ENCODE measurements around the gene VIT. TPM values are rescaled to one million over a fixed set of nuclear protein-coding genes. Genes with fewer than 3 reads are reported as not detected.

Gene VIT
- total RNA-seq, 1 donor from 2014 or later = not detected

DNA sequence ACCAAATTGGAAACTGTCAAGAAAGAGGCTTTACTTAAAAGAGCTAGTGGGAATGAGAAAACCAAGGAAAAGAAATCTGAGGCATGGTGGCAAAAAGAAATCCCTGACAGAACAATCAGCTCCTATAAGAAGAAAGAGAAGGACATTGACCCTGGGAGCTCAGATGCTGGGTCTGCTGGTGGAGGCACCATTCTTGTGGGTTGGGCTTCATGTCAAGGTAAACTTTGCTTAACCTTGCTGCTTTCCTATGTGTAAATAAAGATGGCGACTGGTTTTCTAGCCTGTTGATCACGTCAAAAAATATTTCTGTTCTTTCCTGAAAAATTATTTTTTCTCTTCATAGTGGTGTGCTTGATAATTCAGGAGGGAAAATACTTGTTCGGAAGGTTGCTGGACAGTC is 58.1 kb downstream of the VIT start:
- no peak for DNase-seq (ENCODE audit: low spot score)
- ATAC-seq = no peak

DNA sequence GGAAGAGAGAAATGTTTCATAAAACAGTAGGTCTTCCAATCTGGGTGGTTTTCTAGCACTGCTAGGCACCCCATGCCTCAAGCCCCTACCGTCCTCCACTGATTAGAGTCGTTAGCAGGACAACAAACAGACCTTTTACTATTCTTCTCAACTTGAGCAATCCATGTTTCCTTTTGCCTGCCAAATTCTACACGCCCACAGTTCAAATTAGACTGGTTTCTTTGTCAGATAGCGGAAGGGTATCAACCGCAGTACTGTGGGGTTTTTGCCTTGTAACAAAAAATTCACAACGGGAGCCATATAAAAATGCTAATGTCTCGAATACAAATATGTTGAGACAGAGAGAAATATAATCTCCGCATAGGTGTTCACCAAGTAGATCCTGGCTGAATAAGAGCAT is 59.9 kb downstream of the VIT start:
- ATAC-seq (no peak), DNase-seq (ENCODE audit: low spot score) (no peak)

DNA sequence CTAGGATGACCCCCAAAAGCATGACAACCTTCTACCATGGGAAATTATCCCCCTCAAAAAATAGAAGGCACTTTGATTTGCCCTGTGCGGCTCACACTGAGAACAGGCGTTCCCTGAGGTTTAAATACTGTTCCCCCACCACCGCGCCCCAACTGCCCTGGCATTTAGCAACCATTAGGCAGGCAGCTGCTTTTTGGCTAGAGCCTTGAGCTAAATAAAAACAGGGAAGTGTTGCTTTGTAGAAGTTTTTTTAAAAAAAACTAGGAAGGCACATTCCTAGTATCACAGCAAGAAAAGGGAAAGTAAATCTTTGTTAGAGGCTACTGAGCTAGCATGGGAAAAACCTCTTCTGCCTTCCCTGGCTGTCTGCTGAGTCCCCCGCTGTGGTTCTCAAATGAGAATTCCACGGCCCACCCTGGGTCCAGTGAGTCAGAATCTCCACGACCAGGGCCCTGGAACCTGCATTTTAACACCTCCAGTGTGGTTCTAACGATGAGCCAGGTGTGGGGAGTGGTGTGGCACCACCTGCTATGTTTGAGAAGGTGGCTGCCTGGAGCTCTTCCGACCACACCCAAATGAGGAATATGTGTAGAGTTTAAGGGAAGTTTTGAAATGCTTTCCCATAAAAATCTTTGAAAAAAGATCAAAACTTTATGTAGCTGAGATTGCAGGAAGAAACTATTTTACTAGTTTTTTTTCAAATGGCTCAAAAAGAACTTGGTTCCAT is 66.4 kb downstream of the VIT start:
- ATAC-seq (no peak), DNase-seq (ENCODE audit: low spot score) (no peak)

DNA sequence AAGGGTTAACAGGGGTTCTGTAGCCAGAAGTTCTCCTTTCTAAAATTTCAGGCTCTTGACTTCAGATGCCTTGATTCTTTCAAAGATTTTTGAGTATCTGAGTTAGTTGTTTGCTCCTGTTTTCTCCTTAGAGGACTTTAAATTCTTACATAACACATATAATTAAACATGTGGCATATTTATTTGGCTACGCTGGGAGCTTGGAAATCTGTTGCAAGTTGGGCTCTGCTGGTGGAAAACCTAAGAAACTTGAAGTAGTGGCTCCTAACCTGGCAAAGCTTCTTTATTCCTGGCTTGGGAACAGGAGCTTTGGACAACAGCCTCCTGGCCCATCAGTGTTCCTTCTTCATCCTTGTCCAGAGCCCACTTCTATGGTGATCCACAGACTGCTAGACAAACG is 72.6 kb downstream of the VIT start:
- no peak for ATAC-seq
- DNase-seq (ENCODE audit: low spot score) = no peak

DNA sequence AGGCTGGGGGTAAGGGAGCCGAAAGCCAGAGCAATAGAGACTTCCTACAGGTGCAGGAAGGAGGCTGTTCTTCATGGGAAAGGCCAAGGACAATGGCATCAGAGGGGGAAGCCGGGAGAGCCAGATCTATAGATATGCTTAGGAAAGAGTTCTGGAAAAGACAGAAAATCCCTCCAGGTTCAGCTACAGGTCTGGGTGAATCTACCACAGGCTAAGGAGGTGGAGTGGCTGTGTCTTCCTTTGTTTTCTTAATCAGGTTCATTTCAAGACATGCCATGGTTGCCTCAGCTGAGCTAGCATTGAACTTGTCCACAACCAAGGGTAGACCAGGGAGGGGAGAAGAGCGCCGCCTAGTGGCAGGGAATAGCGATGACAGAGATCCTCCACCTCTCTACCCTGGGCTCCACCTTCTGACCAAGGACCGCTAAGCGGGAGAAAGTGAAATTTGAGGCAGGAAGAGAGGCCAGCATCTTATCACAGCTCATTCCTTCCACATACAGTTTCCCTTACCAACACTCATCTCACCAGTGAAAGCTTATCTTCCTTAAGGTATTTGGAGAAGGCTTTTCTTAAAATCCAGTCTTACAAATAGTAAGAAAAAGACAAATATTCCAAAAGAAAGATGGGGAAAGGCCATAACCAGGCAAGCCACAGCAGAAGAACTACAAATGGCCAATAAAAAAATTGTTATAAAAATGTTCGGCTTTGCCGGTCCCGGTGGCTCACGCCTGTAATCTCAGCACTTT is 74.2 kb downstream of the VIT start:
- ATAC-seq = peak; percentile 57
- DNase-seq (ENCODE audit: low spot score) = no peak

DNA sequence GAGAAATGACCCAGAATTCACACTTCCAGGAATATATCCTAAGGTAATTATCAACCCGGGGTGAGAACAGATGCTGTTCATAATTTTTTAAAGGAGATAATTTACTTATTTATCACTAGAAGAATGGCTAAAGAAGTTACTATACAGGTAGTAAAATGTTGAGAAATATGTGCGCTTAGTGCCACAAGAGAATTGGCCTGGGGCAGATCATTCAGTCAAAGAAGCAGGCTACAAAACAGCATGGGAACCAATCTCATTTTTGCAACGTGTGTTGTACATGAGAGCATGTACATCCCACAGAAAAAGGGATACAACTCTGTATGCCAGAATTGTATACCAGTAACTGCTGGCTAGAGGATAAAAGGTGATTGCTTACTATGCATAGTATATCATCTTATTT is 75.2 kb downstream of the VIT start:
- ATAC-seq (no peak), DNase-seq (ENCODE audit: low spot score) (no peak)

DNA sequence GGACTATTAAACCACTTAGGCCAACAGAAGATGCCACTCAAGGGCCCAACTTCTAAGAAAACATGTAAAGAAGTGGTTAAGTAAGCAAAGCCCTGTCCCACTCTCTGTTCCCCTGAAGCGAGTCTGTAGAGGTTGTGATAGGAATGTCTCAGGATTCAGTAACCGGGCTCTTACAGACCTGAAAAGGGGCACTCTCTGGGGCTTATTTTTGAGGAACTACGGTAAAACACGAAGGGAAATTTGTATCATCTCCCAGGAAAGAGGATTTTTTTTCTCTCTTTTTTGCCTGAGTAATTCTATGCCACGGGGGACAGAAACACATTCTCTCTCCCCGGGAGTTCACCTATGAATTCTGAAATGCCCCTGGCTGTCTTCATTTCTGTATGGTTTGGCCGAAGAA is 77.4 kb downstream of the VIT start:
- DNase-seq (ENCODE audit: low spot score) (no peak), ATAC-seq (no peak)

DNA sequence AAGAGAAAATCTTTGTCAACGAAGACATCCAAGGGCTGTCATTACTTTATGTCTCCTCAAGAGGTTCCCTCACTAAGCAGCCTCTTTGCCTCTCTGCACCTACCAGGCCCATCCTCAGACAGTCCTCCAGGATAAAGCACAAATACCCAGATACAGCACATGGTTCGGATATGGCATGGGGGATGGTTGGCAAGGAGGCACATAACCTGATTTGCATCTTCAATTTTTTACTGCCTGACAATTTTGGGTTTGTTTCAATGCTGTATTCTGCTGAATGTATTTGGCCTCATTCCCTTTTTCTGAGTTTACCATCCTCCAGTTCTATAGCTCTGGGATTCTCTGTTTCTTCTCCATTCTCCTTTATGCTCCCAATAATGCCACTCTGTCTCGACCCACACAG is 78.8 kb downstream of the VIT start:
- DNase-seq (ENCODE audit: low spot score) = no peak
- ATAC-seq = no peak

DNA sequence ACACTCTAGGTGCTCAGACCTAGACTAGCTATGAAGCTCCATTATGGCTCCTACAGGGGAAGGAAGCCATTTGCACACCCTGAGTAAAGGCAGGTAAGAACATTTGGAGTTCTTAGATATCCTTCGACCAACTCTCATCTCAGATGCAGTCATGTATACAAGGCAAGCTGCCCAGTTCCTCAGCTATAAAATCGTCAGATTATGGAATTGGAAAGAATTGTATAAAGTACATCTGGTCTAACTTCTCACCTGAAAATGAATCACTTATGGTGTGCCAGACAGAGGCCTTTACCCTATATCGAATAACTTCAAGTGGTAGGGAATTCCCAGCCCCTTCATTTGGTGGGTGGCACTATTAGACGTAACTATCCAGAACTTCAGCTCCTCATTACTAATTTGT is 79.3 kb downstream of the VIT start:
- ATAC-seq = no peak

DNA sequence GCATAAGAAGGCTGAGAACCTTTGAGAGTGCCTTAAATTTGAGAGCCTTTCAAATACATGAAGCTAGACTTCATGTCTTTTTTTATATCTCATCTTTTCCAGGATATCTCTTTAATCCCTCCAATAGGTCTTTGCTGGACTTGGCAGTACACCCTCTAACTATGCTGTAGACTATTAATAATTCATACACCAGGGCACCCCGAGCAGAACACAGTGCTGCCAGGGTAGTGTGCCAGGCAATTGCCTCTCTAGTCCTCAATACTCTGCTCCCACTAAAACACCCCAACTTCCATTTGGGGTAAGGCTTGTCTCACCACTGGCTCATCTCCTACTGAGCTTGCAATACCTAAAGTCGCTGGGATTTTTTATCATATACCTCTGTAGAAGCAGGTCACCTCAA is 80.8 kb downstream of the VIT start:
- ATAC-seq (no peak), DNase-seq (ENCODE audit: low spot score) (no peak)

More for the DNA sequence above, 79.3 kb downstream of the VIT start:
- no peak for DNase-seq (ENCODE audit: low spot score)

DNA sequence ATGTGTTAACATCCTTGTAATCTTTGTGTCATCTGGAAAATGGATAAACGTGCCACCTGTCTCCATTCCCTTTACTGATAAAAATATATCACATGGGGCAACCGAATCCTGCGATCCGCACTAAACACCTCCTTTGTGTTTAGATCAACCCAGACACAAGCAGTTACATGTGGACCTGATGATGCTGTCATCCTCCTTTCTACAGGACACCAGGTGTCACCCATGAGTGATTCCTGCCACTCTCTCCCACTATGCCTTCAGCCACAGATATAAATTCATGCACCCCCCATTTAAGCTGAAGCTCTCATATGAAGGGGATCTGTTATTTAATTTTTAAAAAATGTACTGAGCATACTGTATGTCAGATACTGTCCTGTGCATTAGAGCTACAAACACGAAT is 81.3 kb downstream of the VIT start:
- ATAC-seq (peak; percentile 39), DNase-seq (ENCODE audit: low spot score) (no peak)

DNA sequence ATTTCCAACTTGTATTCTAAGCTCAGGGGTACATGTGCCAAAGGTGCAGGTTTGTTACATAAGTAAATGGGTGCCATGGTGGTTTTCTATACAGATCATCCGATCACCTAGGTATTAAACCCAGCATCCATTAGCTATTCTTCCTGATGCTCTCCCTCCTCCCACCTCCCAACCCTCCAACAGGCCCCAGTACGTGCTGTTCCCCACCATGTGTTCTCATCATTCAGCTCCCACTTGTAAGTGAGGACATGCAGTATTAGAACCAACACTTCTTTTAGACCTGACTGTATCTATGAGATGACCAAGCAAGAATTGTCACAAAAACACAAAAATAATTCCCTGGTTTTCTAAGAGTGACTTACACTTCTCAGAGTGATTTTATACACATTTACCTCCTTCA is 83.0 kb downstream of the VIT start:
- ATAC-seq (no peak), DNase-seq (ENCODE audit: low spot score) (no peak)

DNA sequence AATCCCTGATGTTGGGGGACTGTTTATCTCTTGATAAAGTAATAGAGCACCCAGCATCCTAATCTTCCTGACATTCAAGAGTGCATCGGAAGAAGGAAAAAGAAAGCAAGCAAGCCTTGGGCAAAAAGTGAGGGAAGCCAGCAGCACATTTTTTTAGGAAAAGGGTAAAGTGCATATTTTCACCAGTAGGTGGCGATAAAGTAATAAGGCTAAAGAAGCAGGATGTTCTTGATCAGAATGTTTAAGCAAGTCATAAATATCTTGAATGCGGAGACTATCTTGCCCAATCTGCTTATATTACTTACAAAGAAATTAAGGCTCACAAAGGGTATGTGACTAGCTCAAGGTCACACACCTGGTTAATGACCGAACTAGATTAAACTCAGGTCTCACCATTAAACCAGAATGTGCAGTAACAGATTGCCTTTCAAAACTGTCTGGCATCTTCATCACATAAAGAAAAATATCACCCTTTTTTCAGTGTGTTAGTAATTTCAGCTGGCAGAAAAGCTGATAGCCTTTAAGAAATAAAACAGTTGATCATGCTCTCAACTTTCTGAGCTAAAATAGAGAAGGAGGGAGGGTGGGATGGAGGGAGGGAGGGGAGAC is 83.8 kb downstream of the VIT start:
- DNase-seq (ENCODE audit: low spot score) (no peak), ATAC-seq (peak; percentile 80)

DNA sequence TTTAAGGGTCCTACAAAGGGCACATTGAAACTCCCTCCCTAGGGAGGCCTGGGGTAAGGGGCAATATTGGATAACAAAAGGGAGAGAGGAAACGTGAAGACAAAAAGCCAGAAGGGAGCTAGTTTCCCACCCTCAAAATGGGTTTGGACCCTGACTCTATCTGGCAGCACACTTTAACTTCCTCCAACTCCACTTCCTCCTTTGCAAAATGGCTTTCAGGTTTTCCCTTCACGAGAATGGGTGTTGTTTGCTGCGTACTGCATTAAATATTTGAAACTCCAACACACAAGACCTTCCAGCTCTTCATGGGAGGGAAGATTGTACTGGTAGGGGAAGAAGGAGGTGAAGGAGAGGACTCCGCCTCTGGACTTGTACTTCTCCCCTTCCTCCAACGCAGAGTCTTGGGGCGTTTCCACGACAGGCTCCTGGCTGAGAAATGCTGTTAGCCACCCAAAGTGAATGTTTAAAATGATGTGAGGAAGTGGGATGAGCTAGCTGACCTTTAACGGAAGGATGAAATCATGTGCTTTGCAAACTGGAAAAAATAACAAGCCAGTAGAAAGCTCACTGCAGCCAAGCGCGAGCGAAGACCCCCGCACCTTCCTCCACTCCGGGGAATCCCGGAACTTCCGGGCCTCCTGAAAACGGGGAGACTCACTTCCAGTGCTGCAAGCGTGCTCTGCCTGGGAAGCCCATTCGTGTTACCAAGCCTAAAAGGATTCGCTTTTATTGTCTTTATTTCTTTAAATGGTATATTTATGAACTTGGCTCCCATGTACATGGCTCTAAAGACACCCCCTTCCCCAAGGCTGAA is 85.6 kb downstream of the VIT start:
- no peak for DNase-seq (ENCODE audit: low spot score)
- ATAC-seq = peak; percentile 11

DNA sequence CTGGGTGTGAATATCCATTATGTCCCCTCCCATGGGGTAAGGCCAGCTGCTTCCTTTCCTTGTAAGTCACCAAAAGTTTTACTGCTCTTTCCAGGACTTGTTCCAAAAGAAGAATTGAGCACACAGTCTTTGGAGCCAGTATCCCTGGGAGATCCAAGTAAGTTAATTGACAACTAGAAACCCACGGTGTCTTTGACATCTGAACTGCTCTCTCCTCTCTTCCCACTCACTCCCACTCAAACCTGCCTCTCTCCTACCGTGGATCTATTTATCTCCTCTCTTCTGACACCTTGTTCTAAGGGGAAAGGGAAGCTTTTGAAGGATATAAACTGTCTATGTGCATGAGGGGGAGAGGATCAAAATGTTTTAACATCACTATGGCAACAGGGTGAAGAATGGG is 86.7 kb downstream of the VIT start:
- DNase-seq (ENCODE audit: low spot score) (no peak), ATAC-seq (no peak)

DNA sequence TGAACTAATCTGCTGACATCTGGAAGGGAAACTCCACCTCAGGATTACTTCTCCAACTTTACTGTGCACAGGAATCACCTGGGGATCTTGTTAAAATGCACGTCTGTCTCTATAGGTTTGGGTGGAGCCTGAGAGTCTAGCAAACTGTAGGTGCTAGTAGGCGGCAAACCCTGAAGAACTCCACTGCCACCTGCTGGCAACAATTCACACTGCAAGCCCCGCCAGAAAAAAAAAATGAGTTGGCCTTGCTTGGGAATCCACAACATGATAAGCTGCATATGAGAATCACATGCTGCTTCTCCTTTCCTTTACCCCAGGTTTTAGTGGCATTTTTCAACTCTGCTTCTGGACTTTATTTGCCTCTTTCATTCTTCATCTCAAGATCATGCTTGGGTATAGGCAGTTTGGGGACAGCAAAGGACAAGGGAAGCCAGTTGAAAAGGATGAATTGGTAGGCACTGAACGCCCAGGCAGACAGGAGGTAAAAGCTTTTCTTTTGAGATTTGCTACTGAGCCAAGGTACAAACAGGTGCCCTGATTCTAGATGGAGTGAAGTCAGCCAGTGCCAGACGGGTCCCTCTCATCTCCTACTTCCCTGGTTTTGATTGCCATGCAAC is 88.8 kb downstream of the VIT start:
- DNase-seq (ENCODE audit: low spot score) (peak; percentile 53), ATAC-seq (peak; percentile 93)

DNA sequence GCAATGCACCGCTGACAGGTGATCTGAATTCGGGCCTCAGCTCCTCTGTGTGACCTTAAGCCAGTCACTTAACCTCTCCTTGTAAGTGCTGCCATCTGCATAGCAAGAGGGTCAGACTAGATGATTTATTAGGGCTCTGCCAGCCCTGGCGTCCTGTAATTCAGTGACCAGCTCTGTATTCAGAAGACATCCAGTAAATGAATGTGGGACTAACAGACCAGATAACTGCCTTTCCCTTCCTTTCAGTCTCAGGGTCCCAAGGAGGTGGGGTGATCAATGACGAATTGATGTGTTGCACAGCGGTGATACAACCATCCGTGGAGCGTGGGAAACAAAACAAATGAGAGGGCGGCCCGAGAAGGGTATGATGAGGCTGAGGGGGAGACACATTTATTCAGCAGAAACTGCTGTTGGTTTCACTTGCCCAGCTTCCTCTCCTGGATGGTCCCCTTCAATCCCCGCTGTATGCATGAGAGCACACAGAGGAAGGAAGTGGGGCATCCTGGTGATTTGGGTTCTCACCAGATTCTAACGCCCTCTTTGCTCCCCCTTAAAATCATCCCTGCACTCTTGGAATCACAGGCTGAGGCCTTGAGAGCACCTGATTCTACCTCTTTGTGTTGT is 92.8 kb downstream of the VIT start:
- no peak for ATAC-seq
- no peak for DNase-seq (ENCODE audit: low spot score)

DNA sequence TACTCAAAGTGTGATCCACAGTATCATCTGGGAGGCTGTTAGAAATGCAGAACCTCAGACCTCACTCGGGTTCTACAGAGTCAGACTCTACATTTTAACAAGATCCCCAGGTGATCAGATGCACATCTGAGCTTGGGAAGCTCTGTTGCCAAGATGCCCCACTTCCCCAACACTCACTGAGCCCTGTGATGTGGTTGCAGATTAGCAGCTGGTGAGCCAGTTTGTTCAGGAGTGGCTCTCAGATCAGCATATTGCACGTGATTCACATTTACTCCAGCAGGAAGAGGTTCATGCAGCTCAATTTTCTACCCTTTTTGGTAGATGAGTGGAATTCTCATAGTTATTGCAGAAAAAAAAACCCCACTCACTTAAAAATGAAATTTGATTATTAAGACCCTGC is 96.4 kb downstream of the VIT start:
- DNase-seq (ENCODE audit: low spot score) (no peak), ATAC-seq (no peak)

DNA sequence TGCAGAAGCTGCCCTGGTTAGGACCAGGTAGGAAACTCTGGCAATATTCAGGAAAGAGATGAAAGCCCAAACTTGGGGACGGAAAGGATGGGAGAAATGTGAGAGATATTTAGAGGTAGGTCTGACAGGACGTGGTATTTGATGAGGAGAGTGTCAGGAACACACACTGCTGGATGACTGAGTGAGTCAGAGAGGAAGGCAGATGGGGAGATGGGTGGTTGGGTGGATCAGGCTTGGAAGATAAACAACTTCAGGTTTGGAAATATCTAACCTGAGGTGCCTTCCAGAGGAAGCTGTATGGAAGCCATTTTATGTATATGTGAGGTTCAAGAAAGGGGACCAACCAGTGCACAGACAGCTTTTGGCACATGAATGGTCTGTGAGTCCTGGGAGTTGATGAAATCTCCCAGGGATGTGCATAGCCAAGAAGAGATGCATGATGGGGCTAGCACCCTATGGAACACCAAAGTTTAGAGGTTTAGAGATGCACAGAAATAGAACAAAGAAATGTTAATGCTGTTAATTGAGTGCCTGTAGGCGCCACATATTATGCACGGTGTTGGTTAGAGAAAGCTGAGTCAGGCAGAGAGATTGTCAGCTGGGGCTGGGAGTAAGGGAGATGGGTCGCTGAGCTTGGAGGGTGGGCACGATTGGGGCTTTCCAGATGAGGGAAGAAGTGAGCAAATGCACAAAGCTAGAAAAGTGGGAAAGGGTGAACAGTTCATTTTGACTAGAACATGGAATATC is 101.0 kb downstream of the VIT start:
- DNase-seq (ENCODE audit: low spot score) (no peak), ATAC-seq (no peak)

DNA sequence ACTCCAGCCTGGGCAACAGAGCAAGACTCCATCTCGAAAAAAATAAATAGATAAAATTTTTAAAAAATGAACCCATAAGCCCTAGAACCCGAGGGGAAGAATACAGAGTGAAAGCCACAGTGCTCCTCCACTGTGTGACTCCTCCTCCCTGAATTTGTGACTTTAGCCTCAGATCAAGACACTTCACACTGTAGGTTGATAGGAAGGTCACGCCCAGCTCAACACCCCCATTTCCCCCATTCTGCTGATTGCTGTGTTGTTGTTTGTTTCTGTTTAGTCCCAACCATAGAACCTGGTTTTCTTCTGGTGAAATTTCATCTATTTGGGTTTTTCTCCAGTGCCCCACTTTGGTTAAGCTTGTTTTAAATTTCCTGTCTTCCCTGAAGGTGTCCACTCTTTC is 102.2 kb downstream of the VIT start:
- ATAC-seq = no peak
- DNase-seq (ENCODE audit: low spot score) = no peak
